WTC11 (cell line): ENCODE measurements around the gene MAN2B1. TPM values are rescaled to one million over a fixed set of nuclear protein-coding genes. Genes with fewer than 3 reads are reported as not detected.
A peak's percentile ranks its signal among the peaks of the same experiment; 100 is the strongest.
"Not testable (repeated sequence)": the region's sequence is repeated elsewhere in the genome, so short reads cannot be mapped to it uniquely, and the experiment has no call there.

Source experiments
- ATAC-seq: fragments of 200-7000 bp; cut with Tn5 transposase; 2 replicates; pipeline ENCODE4 v1.10.0; 2021; ENCODE audit warnings: mild to moderate bottlenecking, moderate library complexity
- Bru-seq: library from RNA; stranded (reverse); fragments of 400-500 nt; gene quantifications from one replicate; lab custom pipeline; 2021; lab: Mats Ljungman, UMichigan
- CTCF ChIA-PET: fragments of 300-600 bp; sonication (Branson Sonifier 250); formaldehyde crosslinking; loops from one replicate; lab custom pipeline; 2021; ENCODE audit warnings: antibody characterized with exemption; lab: Charles Lee
- POLR2A ChIA-PET: fragments of 350-600 bp; sonication (Branson Sonifier 250); formaldehyde crosslinking; loops from one replicate; lab custom pipeline; 2021; ENCODE audit warnings: antibody characterized with exemption; lab: Charles Lee
- DNase-seq: peaks from one replicate; pipeline ENCODE4 v3.0.0; 2021; ENCODE audit warnings: low spot score
- H3K27ac Mint-ChIP-seq: 2 replicates; pipeline ENCODE4 v1.8.0; 2021; ENCODE audit warnings: mixed read lengths
- H3K27me3 Mint-ChIP-seq: 2 replicates; pipeline ENCODE4 v1.8.0; 2021; ENCODE audit warnings: low read depth, mild to moderate bottlenecking, moderate library complexity, mixed read lengths
- H3K36me3 Mint-ChIP-seq: 2 replicates; pipeline ENCODE4 v1.8.0; 2021; ENCODE audit warnings: mixed read lengths
- H3K4me1 Mint-ChIP-seq: 2 replicates; pipeline ENCODE4 v1.8.0; 2022; ENCODE audit warnings: mixed read lengths
- H3K4me3 Mint-ChIP-seq: 2 replicates; pipeline ENCODE4 v1.8.0; 2021; ENCODE audit warnings: mild to moderate bottlenecking, moderate library complexity, mixed read lengths
- H3K9me3 Mint-ChIP-seq: 2 replicates; pipeline ENCODE4 v1.8.0; 2021; ENCODE audit warnings: mixed read lengths
- CREB1 ChIP-seq: sonication (generic); formaldehyde crosslinking; IDR thresholded peaks from 2 replicates; pipeline ENCODE4 v1.8.0; 2023; ENCODE audit warnings: mild to moderate bottlenecking, missing genetic modification reagents
- ESRRA ChIP-seq: sonication (generic); formaldehyde crosslinking; IDR thresholded peaks from 2 replicates; pipeline ENCODE4 v1.8.1; 2022; ENCODE audit warnings: mild to moderate bottlenecking, missing genetic modification reagents, borderline replicate concordance
- FOXK1 ChIP-seq: sonication (generic); formaldehyde crosslinking; IDR thresholded peaks from 2 replicates; pipeline ENCODE4 v1.8.0; 2022; ENCODE audit warnings: mild to moderate bottlenecking, moderate library complexity, missing genetic modification reagents
- FOXP1 ChIP-seq: sonication (generic); formaldehyde crosslinking; IDR thresholded peaks from 2 replicates; pipeline ENCODE4 v1.8.0; 2022; ENCODE audit warnings: missing genetic modification reagents, mild to moderate bottlenecking, moderate library complexity, borderline replicate concordance
- MYBL2 ChIP-seq: sonication (generic); formaldehyde crosslinking; IDR thresholded peaks from 2 replicates; pipeline ENCODE4 v1.8.1; 2023; ENCODE audit warnings: mild to moderate bottlenecking, moderate library complexity, missing genetic modification reagents
- NFYB ChIP-seq: sonication (generic); formaldehyde crosslinking; conservative IDR thresholded peaks from 2 replicates; pipeline ENCODE4 v1.8.0; 2022; ENCODE audit warnings: low read depth, missing genetic modification reagents
- SP1 ChIP-seq: sonication (generic); formaldehyde crosslinking; conservative IDR thresholded peaks from 2 replicates; pipeline ENCODE4 v1.8.1; 2022; ENCODE audit warnings: missing genetic modification reagents
- TEAD1 ChIP-seq: sonication (generic); formaldehyde crosslinking; IDR thresholded peaks from 2 replicates; pipeline ENCODE4 v1.8.0; 2022; ENCODE audit warnings: mild to moderate bottlenecking, missing genetic modification reagents
- ZNF121 ChIP-seq: sonication (generic); formaldehyde crosslinking; IDR thresholded peaks from 2 replicates; pipeline ENCODE4 v1.8.0; 2023; ENCODE audit warnings: missing genetic modification reagents
- ZNF416 ChIP-seq: fragments of 250-450 bp; sonication (Bioruptor Pico); IDR thresholded peaks from 2 replicates; pipeline ENCODE4 v1.9.0; 2021; ENCODE audit warnings: mild to moderate bottlenecking, inconsistent platforms
- long read RNA-seq, 3 experiments: library from RNA in 1 of 3; library from capped mRNA in 1 of 3; library from polyadenylated mRNA in 1 of 3; unstranded in 2 of 3; stranded (forward) in 1 of 3; transcript quantifications; one replicate each; pipeline ENCODE4 v2.0.0, GENCODE V29; 2021
- total RNA-seq: library from RNA; stranded (reverse); gene quantifications from 3 replicates; pipeline ENCODE4 v1.2.3, GENCODE V29; 2021
- TF ChIP-seq, protein P1 (sequence below): sonication (generic); formaldehyde crosslinking; IDR thresholded peaks from 2 replicates; pipeline ENCODE4 v1.8.0; 2022; ENCODE audit warnings: mild to moderate bottlenecking, missing genetic modification reagents
- TF ChIP-seq, protein P2 (sequence below): sonication (generic); formaldehyde crosslinking; IDR thresholded peaks from 2 replicates; pipeline ENCODE4 v1.8.0; 2023; ENCODE audit warnings: missing genetic modification reagents, mild to moderate bottlenecking, borderline replicate concordance
- TF ChIP-seq, protein P3 (sequence below): fragments of 250-450 bp; sonication (Bioruptor Pico); IDR thresholded peaks from 2 replicates; pipeline ENCODE4 v1.9.0; 2021; ENCODE audit warnings: mild to moderate bottlenecking
- TF ChIP-seq, protein P4 (sequence below): sonication (generic); formaldehyde crosslinking; conservative IDR thresholded peaks from 2 replicates; pipeline ENCODE4 v1.8.1; 2022; ENCODE audit warnings: mild to moderate bottlenecking, missing genetic modification reagents

MAN2B1 gene
- 69.2 to 73.4 TPM (median 72.0 TPM) in 3 replicates for total RNA-seq
- Bru-seq, nascent RNA = percentile 55 among the genes with signal in this experiment
- long read RNA-seq, experiment 1, transcript MAN2B1-203 (24 exons, 3,184 nt) = major isoform, 65 of 115 reads
- long read RNA-seq, experiment 1, partial matches to known transcripts = 24 of 115 reads
- long read RNA-seq, experiment 1, other reads (novel, unspliced or antisense) = 26 of 115 reads
- long read RNA-seq, experiment 2, transcript MAN2B1-203 (24 exons, 3,184 nt) = major isoform, 11 of 40 reads
- long read RNA-seq, experiment 2, partial matches to known transcripts = 17 of 40 reads
- long read RNA-seq, experiment 2, other reads (novel, unspliced or antisense) = 10 of 40 reads
- long read RNA-seq, experiment 3, partial matches to known transcripts = 1 of 3 reads
- long read RNA-seq, experiment 3, other reads (novel, unspliced or antisense) = 2 of 3 reads

DNA sequence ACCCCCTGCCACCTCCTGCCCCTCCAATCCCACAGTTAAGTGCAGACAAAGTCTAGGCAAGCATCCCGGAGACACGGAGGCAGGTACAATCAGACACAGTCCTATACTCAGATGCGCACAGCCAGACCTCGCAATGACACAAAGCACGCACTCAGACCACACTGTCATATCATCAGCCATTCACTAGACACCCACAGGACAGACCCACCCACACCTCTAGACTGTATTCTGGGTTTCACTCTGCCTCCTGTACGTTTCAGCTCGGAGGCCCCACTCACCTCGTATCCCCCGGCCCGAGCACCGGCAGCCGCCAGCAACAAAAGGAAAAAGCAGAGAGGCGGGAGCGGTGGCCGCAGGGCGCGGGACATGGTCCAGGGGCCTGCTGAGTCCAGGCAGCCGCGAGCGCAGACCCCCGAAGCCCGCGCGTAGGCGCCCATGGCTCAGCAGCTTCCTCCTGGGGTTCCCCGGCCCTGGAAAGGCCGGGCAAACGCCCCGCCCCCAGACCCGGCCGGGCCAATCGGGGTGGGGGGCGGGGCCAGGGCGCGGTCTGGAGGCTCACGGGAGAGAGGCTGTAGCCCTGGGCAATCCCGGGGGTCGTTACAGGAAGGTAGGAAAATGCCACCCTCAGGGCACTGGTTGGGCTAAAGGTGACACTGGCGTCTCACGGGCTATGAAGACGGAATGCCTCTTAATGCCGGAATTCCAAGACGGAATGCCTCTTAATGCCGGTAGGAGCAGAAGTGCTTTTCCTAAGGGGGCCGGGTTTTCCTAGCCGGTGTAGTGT lies at the start of gene MAN2B1, which contains the start of gene WDR83:
Gene MAN2B1, minus strand, starts transcription at position 478 of the 784 bp plus-strand sequence. Its CDS starts 41 bp downstream, at position 437.
Gene WDR83, plus strand, starts transcription at position 543 of the 784 bp plus-strand sequence. CDS start 2,984 bp downstream, outside the sequence.
- CTCF ChIA-PET = interaction anchor here (0.7 to 2.9 kb wide), 8 partner anchors 9 to 575 kb away, joined by 3 to 18 read pairs (median 5); no protein-coding TSS in a partner anchor

DNA sequence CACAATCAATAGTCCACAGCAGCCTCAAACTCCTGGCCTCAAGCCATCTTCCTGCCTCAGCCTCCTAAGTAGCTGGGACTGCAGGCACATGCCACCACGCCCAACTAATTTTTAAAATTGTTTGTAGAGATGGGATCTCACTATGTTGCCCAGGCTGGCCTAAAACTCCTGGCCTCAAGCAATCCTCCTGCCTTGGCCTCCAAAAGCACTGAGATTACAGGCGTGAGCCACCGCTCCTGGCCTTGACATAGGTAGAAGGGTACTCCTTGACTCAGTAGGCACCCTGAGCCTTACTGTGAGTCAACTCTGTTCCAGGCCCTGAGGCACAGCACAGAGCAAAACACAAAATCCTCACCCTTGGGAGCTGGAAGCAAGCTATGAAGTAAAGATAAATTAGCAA lies 49.4 kb upstream of the MAN2B1 start:
- POLR2A ChIA-PET = no interaction called here
- Mint-ChIP-seq H3K4me1 (peaks cover 6% of the 10 kb centered on the region), H3K27me3 (no peaks in the 10 kb centered on the region), H3K9me3 (no peaks in the 10 kb centered on the region), H3K4me3 (no peak overlapping the region), H3K36me3 (peaks cover 51% of the 10 kb centered on the region), H3K27ac (no peak overlapping the region)
- CTCF ChIA-PET = interaction anchor here (0.9 to 3.1 kb wide), 3 partner anchors 42 to 132 kb away, joined by 3 to 17 read pairs (median 6); no protein-coding TSS in a partner anchor
- TF ChIP-seq ZNF121 (peak; percentile 79; the same call in 1 of the 2 replicates), CREB1 (CRISPR knock-in tag) (no peak)
- ATAC-seq (no peak), DNase-seq (no peak)

More for the DNA sequence above, at the start of gene MAN2B1, which contains the start of gene WDR83:
- peaks cover 31% of the 10 kb centered on the region for H3K4me1 Mint-ChIP-seq
- peak; percentile 84 for DNase-seq
- POLR2A ChIA-PET = interaction anchor here (1.0 kb wide), 2 partner anchors 19 to 247 kb away, joined by 3 read pairs; no protein-coding TSS in a partner anchor
- H3K27ac Mint-ChIP-seq = peak within 1 kb of the TSS; percentile 80
- peaks cover 3% of the 10 kb centered on the region; the same call in 1 of the 2 replicates for H3K36me3 Mint-ChIP-seq
- peak; percentile 72 for ATAC-seq
- no peaks in the 10 kb centered on the region for H3K9me3 Mint-ChIP-seq
- no peaks in the 10 kb centered on the region for H3K27me3 Mint-ChIP-seq
- no peak for TF ChIP-seq MYBL2 (CRISPR knock-in tag)
- TF ChIP-seq FOXK1 (CRISPR knock-in tag) = no peak
- TF ChIP-seq, protein P1, sequence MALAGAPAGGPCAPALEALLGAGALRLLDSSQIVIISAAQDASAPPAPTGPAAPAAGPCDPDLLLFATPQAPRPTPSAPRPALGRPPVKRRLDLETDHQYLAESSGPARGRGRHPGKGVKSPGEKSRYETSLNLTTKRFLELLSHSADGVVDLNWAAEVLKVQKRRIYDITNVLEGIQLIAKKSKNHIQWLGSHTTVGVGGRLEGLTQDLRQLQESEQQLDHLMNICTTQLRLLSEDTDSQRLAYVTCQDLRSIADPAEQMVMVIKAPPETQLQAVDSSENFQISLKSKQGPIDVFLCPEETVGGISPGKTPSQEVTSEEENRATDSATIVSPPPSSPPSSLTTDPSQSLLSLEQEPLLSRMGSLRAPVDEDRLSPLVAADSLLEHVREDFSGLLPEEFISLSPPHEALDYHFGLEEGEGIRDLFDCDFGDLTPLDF = no peak
- TF ChIP-seq FOXP1 (CRISPR knock-in tag) = 0 out of 2 replicates have a peak, but pooled peaks have one; percentile 54
- TF ChIP-seq, protein P2, sequence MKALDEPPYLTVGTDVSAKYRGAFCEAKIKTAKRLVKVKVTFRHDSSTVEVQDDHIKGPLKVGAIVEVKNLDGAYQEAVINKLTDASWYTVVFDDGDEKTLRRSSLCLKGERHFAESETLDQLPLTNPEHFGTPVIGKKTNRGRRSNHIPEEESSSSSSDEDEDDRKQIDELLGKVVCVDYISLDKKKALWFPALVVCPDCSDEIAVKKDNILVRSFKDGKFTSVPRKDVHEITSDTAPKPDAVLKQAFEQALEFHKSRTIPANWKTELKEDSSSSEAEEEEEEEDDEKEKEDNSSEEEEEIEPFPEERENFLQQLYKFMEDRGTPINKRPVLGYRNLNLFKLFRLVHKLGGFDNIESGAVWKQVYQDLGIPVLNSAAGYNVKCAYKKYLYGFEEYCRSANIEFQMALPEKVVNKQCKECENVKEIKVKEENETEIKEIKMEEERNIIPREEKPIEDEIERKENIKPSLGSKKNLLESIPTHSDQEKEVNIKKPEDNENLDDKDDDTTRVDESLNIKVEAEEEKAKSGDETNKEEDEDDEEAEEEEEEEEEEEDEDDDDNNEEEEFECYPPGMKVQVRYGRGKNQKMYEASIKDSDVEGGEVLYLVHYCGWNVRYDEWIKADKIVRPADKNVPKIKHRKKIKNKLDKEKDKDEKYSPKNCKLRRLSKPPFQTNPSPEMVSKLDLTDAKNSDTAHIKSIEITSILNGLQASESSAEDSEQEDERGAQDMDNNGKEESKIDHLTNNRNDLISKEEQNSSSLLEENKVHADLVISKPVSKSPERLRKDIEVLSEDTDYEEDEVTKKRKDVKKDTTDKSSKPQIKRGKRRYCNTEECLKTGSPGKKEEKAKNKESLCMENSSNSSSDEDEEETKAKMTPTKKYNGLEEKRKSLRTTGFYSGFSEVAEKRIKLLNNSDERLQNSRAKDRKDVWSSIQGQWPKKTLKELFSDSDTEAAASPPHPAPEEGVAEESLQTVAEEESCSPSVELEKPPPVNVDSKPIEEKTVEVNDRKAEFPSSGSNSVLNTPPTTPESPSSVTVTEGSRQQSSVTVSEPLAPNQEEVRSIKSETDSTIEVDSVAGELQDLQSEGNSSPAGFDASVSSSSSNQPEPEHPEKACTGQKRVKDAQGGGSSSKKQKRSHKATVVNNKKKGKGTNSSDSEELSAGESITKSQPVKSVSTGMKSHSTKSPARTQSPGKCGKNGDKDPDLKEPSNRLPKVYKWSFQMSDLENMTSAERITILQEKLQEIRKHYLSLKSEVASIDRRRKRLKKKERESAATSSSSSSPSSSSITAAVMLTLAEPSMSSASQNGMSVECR (CRISPR knock-in tag) = no peak
- peak; percentile 45; the same call in 1 of the 2 replicates for TF ChIP-seq NFYB (CRISPR knock-in tag)
- TF ChIP-seq TEAD1 (CRISPR knock-in tag) = 0 out of 2 replicates have a peak, but pooled peaks have one; percentile 20
- TF ChIP-seq SP1 = peak; percentile 69
- TF ChIP-seq, all 79 proteins: peak for 4
- peak within 1 kb of the TSS; percentile 98 for H3K4me3 Mint-ChIP-seq

DNA sequence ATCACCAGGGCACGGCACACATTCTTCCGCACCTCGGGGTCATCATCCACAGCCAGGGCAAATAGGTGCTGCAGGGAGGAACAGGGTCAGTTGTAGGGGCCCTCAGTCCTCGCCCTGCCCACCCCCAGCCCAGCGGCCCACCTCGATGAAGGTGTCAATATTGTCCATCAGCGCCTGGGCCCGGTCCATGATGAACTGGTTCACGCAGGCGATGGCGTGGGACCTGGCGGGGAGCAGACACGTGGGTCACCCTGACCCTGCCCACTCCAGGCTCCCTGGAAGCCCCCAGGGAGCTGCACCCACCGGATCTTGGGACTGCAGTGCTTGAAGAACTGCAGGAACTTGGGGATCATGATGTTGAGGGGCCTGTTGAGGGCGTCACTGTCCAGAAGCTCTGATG lies 48.6 kb upstream of the MAN2B1 start:
- Mint-ChIP-seq H3K27me3 (no peaks in the 10 kb centered on the region), H3K27ac (no peak overlapping the region), H3K4me1 (no peaks in the 10 kb centered on the region), H3K9me3 (no peaks in the 10 kb centered on the region), H3K36me3 (peaks cover 54% of the 10 kb centered on the region), H3K4me3 (no peak overlapping the region)
- TF ChIP-seq, protein P3, sequence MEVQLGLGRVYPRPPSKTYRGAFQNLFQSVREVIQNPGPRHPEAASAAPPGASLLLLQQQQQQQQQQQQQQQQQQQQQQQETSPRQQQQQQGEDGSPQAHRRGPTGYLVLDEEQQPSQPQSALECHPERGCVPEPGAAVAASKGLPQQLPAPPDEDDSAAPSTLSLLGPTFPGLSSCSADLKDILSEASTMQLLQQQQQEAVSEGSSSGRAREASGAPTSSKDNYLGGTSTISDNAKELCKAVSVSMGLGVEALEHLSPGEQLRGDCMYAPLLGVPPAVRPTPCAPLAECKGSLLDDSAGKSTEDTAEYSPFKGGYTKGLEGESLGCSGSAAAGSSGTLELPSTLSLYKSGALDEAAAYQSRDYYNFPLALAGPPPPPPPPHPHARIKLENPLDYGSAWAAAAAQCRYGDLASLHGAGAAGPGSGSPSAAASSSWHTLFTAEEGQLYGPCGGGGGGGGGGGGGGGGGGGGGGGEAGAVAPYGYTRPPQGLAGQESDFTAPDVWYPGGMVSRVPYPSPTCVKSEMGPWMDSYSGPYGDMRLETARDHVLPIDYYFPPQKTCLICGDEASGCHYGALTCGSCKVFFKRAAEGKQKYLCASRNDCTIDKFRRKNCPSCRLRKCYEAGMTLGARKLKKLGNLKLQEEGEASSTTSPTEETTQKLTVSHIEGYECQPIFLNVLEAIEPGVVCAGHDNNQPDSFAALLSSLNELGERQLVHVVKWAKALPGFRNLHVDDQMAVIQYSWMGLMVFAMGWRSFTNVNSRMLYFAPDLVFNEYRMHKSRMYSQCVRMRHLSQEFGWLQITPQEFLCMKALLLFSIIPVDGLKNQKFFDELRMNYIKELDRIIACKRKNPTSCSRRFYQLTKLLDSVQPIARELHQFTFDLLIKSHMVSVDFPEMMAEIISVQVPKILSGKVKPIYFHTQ (CRISPR knock-in tag) = no peak
- TF ChIP-seq ESRRA (no peak), ZNF416 (CRISPR knock-in tag) (no peak), FOXK1 (CRISPR knock-in tag) (no peak)
- TF ChIP-seq, protein P4, sequence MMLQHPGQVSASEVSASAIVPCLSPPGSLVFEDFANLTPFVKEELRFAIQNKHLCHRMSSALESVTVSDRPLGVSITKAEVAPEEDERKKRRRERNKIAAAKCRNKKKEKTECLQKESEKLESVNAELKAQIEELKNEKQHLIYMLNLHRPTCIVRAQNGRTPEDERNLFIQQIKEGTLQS (CRISPR knock-in tag) = no peak
- ATAC-seq = no peak
- no peak for DNase-seq
- ChIA-PET CTCF (interaction anchor here (3.1 kb wide), 1 partner anchor 46 kb away, joined by 17 read pairs; no protein-coding TSS in a partner anchor), POLR2A (no interaction called here)

DNA sequence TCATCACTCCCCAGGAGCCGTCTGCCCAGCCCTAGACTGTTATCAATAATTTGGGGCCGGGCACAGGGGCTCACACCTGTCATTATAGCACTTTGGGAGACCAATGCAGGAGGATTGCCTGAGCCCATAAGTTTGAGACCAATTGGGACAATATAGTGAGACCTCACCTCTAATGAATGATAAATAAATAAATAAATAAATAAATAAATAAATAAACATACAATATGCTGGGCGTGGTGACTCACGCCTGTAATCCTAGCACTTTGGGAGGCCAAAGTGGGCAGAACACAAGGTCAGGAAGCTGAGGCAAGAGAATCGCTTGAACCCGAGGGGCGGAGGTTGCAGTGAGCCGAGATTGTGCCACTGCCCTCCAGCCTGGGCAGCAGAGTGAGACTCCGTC lies 46.8 kb upstream of the MAN2B1 start:
- H3K4me3 Mint-ChIP-seq, POLR2A ChIA-PET, H3K27ac Mint-ChIP-seq, ATAC-seq, H3K9me3 Mint-ChIP-seq, H3K4me1 Mint-ChIP-seq, DNase-seq, H3K27me3 Mint-ChIP-seq: not testable (repeated sequence)
- peaks cover 58% of the 10 kb centered on the region for H3K36me3 Mint-ChIP-seq
- CTCF ChIA-PET = interaction anchor here (1.0 to 1.4 kb wide), 2 partner anchors 45 to 83 kb away, joined by 3 to 6 read pairs; no protein-coding TSS in a partner anchor
